Psoas muscle (tissue), 8 donors: ENCODE data around the gene FOXP4. TPM values are rescaled to one million over a fixed set of nuclear protein-coding genes. Genes with fewer than 3 reads are reported as not detected.

Source experiments
- ATAC-seq, 4 donors: fragments of 200-7000 bp; cut with Tn5 transposase; one replicate each; pipeline ENCODE4 v1.9.1; 2020; ENCODE audit warnings: moderate library complexity in 3 of 4, mild to moderate bottlenecking in 2 of 4
- DNase-seq, 2 donors: peaks; one replicate each; pipeline ENCODE4 v3.0.0-alpha.2; 2020
- H3K27ac ChIP-seq: fragments of 200-600 bp; one replicate; pipeline ENCODE4 v1.8.0; 2022
- H3K27me3 ChIP-seq, 3 donors: fragments of 200-600 bp in 1 of 3; one replicate each; pipeline versions ENCODE4 v1.6.1 to v1.8.0; 2013 to 2022; ENCODE audit warnings: low read length in 2 of 3, mild to moderate bottlenecking in 2 of 3, moderate library complexity in 1 of 3; ENCODE audit not compliant: insufficient read depth in 3 of 3
- H3K36me3 ChIP-seq, 2 donors: fragments of 200-600 bp in 1 of 2; one replicate each; pipeline versions ENCODE4 v1.6.1 to v1.8.0; 2013 to 2022; ENCODE audit warnings: low read depth in 1 of 2, mild to moderate bottlenecking in 1 of 2, moderate library complexity in 1 of 2; ENCODE audit not compliant: insufficient read depth in 1 of 2
- H3K4me1 ChIP-seq: fragments of 200-600 bp; one replicate; pipeline ENCODE4 v1.8.0; 2022
- H3K4me3 ChIP-seq: fragments of 200-600 bp; one replicate; pipeline ENCODE4 v1.8.0; 2022; ENCODE audit warnings: mild to moderate bottlenecking
- H3K9me3 ChIP-seq: fragments of 200-600 bp; one replicate; pipeline ENCODE4 v1.8.0; 2022
- CTCF ChIP-seq: fragments of 200-600 bp; IDR thresholded peaks from one replicate; pipeline ENCODE4 v1.8.0; 2022; ENCODE audit warnings: antibody characterized with exemption
- WGBS, 3 donors: extraction: QIAGEN DNeasy Blood & Tissue Kit; methylation state at CpG; one replicate each; pipeline versions ENCODE4 v1.1.6 to v1.1.7; 2013; 5-methylcytosine and 5-hydroxymethylcytosine counted together
- intact Hi-C, 2 donors: fragments of 100-400 bp; cut with DNase I; formaldehyde crosslinking; loops; one replicate each; pipeline versions ENCODE4 v1.11.0 to v1.14.2; 2022
- polyA plus RNA-seq, 3 donors: library from polyadenylated mRNA; stranded (reverse); fragments of 200-250 nt; gene quantifications; one replicate each; pipeline ENCODE4 v1.2.3, GENCODE V29; 2013
- total RNA-seq, 4 donors: library from RNA; stranded (reverse); fragmentation: NEBNext Ultra II Directional in 2 of 4; extraction: Animal tissue kit (Norgen Biotek cat#: 25700) in 2 of 4; gene quantifications; one replicate each; pipeline versions ENCODE4 v1.2.1 to v1.2.4, GENCODE V29; 2021 to 2023
- donor health status: healthy with polysubstance abuse.
- donor health status: DM: no; HTN: no; CAD: no; lungs with moderate emphysema.
- donor health status: Bipolar disorder and iron deficiency.
- donor health status: healthy.
- donor health status: DM: yes; HTN: yes; CAD: no.
- donor health status: DM: no; HTN: no; CAD: no.
- donor health status: DM: no; HTN: no; CAD: no.
- donor health status: DM: yes; HTN: yes; CAD: no.

FOXP4 gene
- total and polyA plus RNA-seq, 7 donors: 4.6 to 12.2 (median 7.5) TPM

- H3K27me3 ChIP-seq: no peaks in the 10 kb centered on the region
Measured at GRCh38 chr6:41600499-41601247, 54.5 kb downstream of the FOXP4 start.

DNA sequence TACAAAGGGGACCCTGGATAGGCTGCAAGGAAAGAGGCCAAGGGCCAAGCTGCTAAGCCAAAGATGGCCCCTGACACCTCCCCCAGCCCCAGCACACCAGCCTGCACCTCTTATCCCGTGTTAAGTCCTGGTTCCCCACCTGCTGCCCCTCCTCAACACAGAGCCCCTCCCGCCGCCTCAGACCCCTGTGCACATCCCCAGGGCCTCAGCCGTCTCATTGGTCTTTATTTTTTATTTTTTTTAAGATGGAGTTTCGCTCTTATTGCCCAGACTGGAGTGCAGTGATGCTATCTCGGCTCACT, 55.0 kb downstream of the FOXP4 start:
- ATAC-seq: no peak
- intact Hi-C loops: loop anchor here (5.0 kb wide), 2 partner anchors 176 to 441 kb away; partner anchors contain the start of gene FRS3 (in 1 of the 2)

More at GRCh38 chr6:41600499-41601247, 54.5 kb downstream of the FOXP4 start:
- TF ChIP-seq CTCF: no peak
- Histone ChIP-seq H3K9me3 (no peaks in the 10 kb centered on the region), H3K4me3 (no peak overlapping the region), H3K27ac (no peak overlapping the region), H3K4me1 (peaks cover 4% of the 10 kb centered on the region), H3K36me3 (peaks cover 0 to 26% of the 10 kb centered on the region in 2 donors)
- WGBS, 3 donors: 76 to 81% (median 81%) methylated on average over 22 of the region's 22 CpGs
- intact Hi-C loops: loop anchor here (5.0 kb wide), 2 partner anchors 177 to 442 kb away; partner anchors contain the start of gene FRS3 (in 1 of the 2)
- ATAC-seq (no peak), DNase-seq (peak in 1 of 2 donors; percentile 13)

GRCh38 chr6:41602422-41602743, 56.2 kb downstream of the FOXP4 start:
- Histone ChIP-seq H3K36me3 (peaks cover 0 to 9% of the 10 kb centered on the region in 2 donors), H3K4me3 (no peak overlapping the region), H3K9me3 (no peaks in the 10 kb centered on the region), H3K4me1 (peaks cover 4% of the 10 kb centered on the region), H3K27me3 (no peaks in the 10 kb centered on the region), H3K27ac (no peak overlapping the region)
- 58 to 77% (median 72%) methylated on average over 4 of the region's 4 CpGs for WGBS, 3 donors
- TF ChIP-seq CTCF: no peak
- intact Hi-C loops: loop anchor here (2.0 to 5.0 kb wide), 4 partner anchors 80 to 440 kb away; partner anchors contain the start of gene FRS3 (in 1 of the 2)
- ATAC-seq: peak in 1 of 4 donors; percentile 6
- peak in 1 of 2 donors; percentile 18 for DNase-seq

More for the DNA sequence above, 55.0 kb downstream of the FOXP4 start:
- H3K4me3 ChIP-seq: no peak overlapping the region
- H3K27ac ChIP-seq: no peak overlapping the region
- H3K4me1 ChIP-seq: peaks cover 4% of the 10 kb centered on the region
- DNase-seq: no peak
- no peaks in the 10 kb centered on the region for H3K9me3 ChIP-seq
- peaks cover 0 to 21% of the 10 kb centered on the region in 2 donors for H3K36me3 ChIP-seq
- WGBS, 3 donors: 80 to 90% (median 88%) methylated on average over 6 of the region's 6 CpGs
- TF ChIP-seq CTCF: no peak
- H3K27me3 ChIP-seq: no peaks in the 10 kb centered on the region

- peaks cover 4% of the 10 kb centered on the region for H3K4me1 ChIP-seq
- 5 to 7% (median 5%) methylated on average over 20 of the region's 20 CpGs for WGBS, 3 donors
- intact Hi-C loops: loop anchor here (1.0 to 5.0 kb wide), 5 partner anchors 79 to 439 kb away; partner anchors contain the start of gene FRS3 (in 1 of the 2)
- peaks cover 0 to 6% of the 10 kb centered on the region in 2 donors for H3K36me3 ChIP-seq
- no peaks in the 10 kb centered on the region for H3K27me3 ChIP-seq
- H3K4me3 ChIP-seq: peak overlapping the region; percentile 31
- ATAC-seq: peak; percentile 75 to 91 (median 81)
- TF ChIP-seq CTCF: peak; percentile 90
- DNase-seq: peak; percentile 78 to 84
- no peak overlapping the region for H3K27ac ChIP-seq
- no peaks in the 10 kb centered on the region for H3K9me3 ChIP-seq
Measured at GRCh38 chr6:41602864-41603608, 56.9 kb downstream of the FOXP4 start.
